Eye (tissue), 1 donor: Measurements from ENCODE around the gene YEATS2.

Experiments used
- DNase-seq: peaks from one replicate; pipeline ENCODE4 v3.0.0-alpha.2; 2015

The YEATS2 gene

GRCh38 chr3:183845608-183846288 lies 148.2 kb downstream of the YEATS2 start:
- DNase-seq, result no peak

- no peak for DNase-seq
These were observed 156.9 kb downstream of the YEATS2 start for GRCh38 chr3:183854318-183855035.

- DNase-seq, result no peak
These were observed 160.3 kb downstream of the YEATS2 start for GRCh38 chr3:183857863-183858262.
